Ovary (tissue), 3 donors: Measurements from ENCODE around the gene GABBR1.

Experiments used
- CTCF ChIP-seq, 3 donors: fragments of 450-650 bp in 2 of 3; fragments of 200-600 bp in 1 of 3; IDR thresholded peaks; one replicate each; pipeline versions ENCODE4 v1.5.1 to v1.8.0; 2016 to 2022; ENCODE audit warnings: antibody characterized with exemption in 3 of 3, mild to moderate bottlenecking in 1 of 3
- EP300 ChIP-seq: sonication (generic); formaldehyde crosslinking; IDR thresholded peaks from one replicate; pipeline ENCODE4 v1.6.1; 2017; ENCODE audit warnings: antibody characterized with exemption
- POLR2A ChIP-seq: fragments of 450-650 bp; IDR thresholded peaks from one replicate; pipeline ENCODE4 v1.6.1; 2017; ENCODE audit warnings: antibody characterized with exemption, mild to moderate bottlenecking, moderate library complexity
- donor health status: DM: no; HTN: no; CAD: no.

- TF ChIP-seq CTCF (IDR thresholded peaks at IDR 0.05), result no peak
- no peak for TF ChIP-seq POLR2A
- TF ChIP-seq EP300, result no peak
These were observed 29.5 kb downstream of the GABBR1 start for GRCh38 chr6:29603456-29603855.
